Measurements from ENCODE around the gene TUBB1. TPM values are rescaled to one million over a fixed set of nuclear protein-coding genes. Genes with fewer than 3 reads are reported as not detected.

The TUBB1 gene
- total and polyA plus RNA-seq, 2 of the 13 experiments (the other 11 are each of a cell fraction or from before 2014, with no cell fraction given): 0.11 to 57.6 TPM

GRCh38 chr20:58995461-58996225 is 23.6 kb upstream of the TUBB1 start (continued):
- no peak for TF ChIP-seq ZNF362 (CRISPR knock-in tag; IDR thresholded peaks at IDR 0.05; ENCODE audit: borderline replicate concordance)
- TF ChIP-seq ZNF891 (CRISPR knock-in tag; IDR thresholded peaks at IDR 0.05): no peak
- TF ChIP-seq TGIF2 (CRISPR knock-in tag; IDR thresholded peaks at IDR 0.05): 0 out of 2 replicates have a peak, but pooled peaks have one; percentile 18
- no peak for TF ChIP-seq SNAPC2 (CRISPR knock-in tag; IDR thresholded peaks at IDR 0.05)
- no peak for TF ChIP-seq AHR (CRISPR knock-in tag; IDR thresholded peaks at IDR 0.05)
- TF ChIP-seq NFKBIZ (CRISPR knock-in tag; IDR thresholded peaks at IDR 0.05): peak; percentile 38; the same call in 1 of the 2 replicates
- TF ChIP-seq ZMAT3 (CRISPR knock-in tag; conservative IDR thresholded peaks at IDR 0.05): peak; percentile 60; the same call in 1 of the 2 replicates
- TF ChIP-seq GLI4 (CRISPR knock-in tag; IDR thresholded peaks at IDR 0.05; ENCODE audit: borderline replicate concordance): no peak; the same call in 1 of the 2 replicates
- TF ChIP-seq TRIM22 (IDR thresholded peaks at IDR 0.05): no peak
- TF ChIP-seq ZNF83 (CRISPR knock-in tag; IDR thresholded peaks at IDR 0.05; ENCODE audit: borderline replicate concordance): 0 out of 2 replicates have a peak, but pooled peaks have one; percentile 60
- no peak for TF ChIP-seq ATF5 (CRISPR knock-in tag; IDR thresholded peaks at IDR 0.05; ENCODE audit: low read depth)
- no peak for TF ChIP-seq ZNF101 (CRISPR knock-in tag; IDR thresholded peaks at IDR 0.05; ENCODE audit: borderline replicate concordance, low read depth)
- no peak for TF ChIP-seq SIX1 (CRISPR knock-in tag; IDR thresholded peaks at IDR 0.05; ENCODE audit: borderline replicate concordance)
- TF ChIP-seq MTF2 (CRISPR knock-in tag; IDR thresholded peaks at IDR 0.05; ENCODE audit: borderline replicate concordance): no peak
- no peak for TF ChIP-seq ARID3A (IDR thresholded peaks at IDR 0.05; ENCODE audit: low read depth, low read length)
- no peak for TF ChIP-seq GMEB2 (CRISPR knock-in tag; IDR thresholded peaks at IDR 0.05; ENCODE audit: low read depth)
- peak; percentile 57; the same call in 1 of the 2 replicates for TF ChIP-seq ZNF768 (CRISPR knock-in tag; IDR thresholded peaks at IDR 0.05)
- TF ChIP-seq NRL (CRISPR knock-in tag; IDR thresholded peaks at IDR 0.05; ENCODE audit: borderline replicate concordance): 0 out of 2 replicates have a peak, but pooled peaks have one; percentile 48
